Osteocyte (in vitro differentiated cells): ENCODE data around the gene PDIA5. TPM values are rescaled to one million over a fixed set of nuclear protein-coding genes. Genes with fewer than 3 reads are reported as not detected.

Experiments used
- DNase-seq: peaks from one replicate; pipeline ENCODE4 v3.0.0; 2021; ENCODE audit warnings: mixed read lengths; ENCODE audit not compliant: unreplicated experiment; ENCODE audit errors: extremely low spot score
- H3K27ac Mint-ChIP-seq: one replicate; pipeline ENCODE4 v1.8.0; 2021; ENCODE audit warnings: mild to moderate bottlenecking, mixed read lengths; ENCODE audit not compliant: unreplicated experiment
- H3K27me3 Mint-ChIP-seq: one replicate; pipeline ENCODE4 v1.8.0; 2021; ENCODE audit warnings: mixed read lengths; ENCODE audit not compliant: unreplicated experiment
- H3K36me3 Mint-ChIP-seq: one replicate; pipeline ENCODE4 v1.8.0; 2021; ENCODE audit warnings: mixed read lengths; ENCODE audit not compliant: unreplicated experiment
- H3K4me1 Mint-ChIP-seq: one replicate; pipeline ENCODE4 v1.8.0; 2021; ENCODE audit warnings: mixed read lengths; ENCODE audit not compliant: unreplicated experiment
- H3K4me3 Mint-ChIP-seq: one replicate; pipeline ENCODE4 v1.8.0; 2021; ENCODE audit warnings: mild to moderate bottlenecking, moderate library complexity, mixed read lengths; ENCODE audit not compliant: unreplicated experiment
- H3K9me3 Mint-ChIP-seq: one replicate; pipeline ENCODE4 v1.8.0; 2021; ENCODE audit warnings: mixed read lengths; ENCODE audit not compliant: unreplicated experiment
- total RNA-seq: library from RNA; stranded (reverse); gene quantifications from 2 replicates; pipeline ENCODE4 v1.2.1, GENCODE V29; 2021
- TF ChIP-seq, protein P1 (sequence below): fragments of 200-600 bp; sonication (generic); IDR thresholded peaks from 2 replicates; pipeline ENCODE4 v1.5.0; 2021; ENCODE audit warnings: antibody characterized with exemption, mild to moderate bottlenecking, moderate library complexity

Gene PDIA5
- total RNA-seq, 1 donor from 2014 or later, result 35.5 TPM

DNA sequence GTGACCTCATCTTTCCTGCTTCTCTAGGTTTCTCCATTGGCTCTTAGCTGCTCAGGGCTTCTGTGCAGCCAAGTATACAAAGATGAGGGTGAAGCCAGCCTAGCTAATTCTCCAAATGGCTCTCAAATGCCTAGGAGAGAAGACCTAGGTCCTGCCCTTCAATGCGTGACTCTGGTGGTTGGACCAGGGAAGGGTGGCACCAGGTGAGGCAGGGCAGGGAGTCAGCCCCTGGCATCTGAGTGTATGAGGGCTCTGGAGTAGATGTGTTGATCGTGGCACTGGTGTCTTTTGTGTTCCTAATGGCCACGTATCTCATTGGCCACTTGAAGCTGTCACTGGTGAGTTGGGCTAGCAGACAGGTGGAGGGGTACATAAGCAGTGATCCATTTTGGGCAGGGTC, 59.8 kb downstream of the PDIA5 start:
- TF ChIP-seq, protein P1, sequence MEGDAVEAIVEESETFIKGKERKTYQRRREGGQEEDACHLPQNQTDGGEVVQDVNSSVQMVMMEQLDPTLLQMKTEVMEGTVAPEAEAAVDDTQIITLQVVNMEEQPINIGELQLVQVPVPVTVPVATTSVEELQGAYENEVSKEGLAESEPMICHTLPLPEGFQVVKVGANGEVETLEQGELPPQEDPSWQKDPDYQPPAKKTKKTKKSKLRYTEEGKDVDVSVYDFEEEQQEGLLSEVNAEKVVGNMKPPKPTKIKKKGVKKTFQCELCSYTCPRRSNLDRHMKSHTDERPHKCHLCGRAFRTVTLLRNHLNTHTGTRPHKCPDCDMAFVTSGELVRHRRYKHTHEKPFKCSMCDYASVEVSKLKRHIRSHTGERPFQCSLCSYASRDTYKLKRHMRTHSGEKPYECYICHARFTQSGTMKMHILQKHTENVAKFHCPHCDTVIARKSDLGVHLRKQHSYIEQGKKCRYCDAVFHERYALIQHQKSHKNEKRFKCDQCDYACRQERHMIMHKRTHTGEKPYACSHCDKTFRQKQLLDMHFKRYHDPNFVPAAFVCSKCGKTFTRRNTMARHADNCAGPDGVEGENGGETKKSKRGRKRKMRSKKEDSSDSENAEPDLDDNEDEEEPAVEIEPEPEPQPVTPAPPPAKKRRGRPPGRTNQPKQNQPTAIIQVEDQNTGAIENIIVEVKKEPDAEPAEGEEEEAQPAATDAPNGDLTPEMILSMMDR, result no peak
- Mint-ChIP-seq H3K4me1 (peaks cover 2% of the 10 kb centered on the region), H3K4me3 (no peak overlapping the region), H3K27me3 (no peaks in the 10 kb centered on the region), H3K27ac (no peak overlapping the region), H3K36me3 (peaks cover 41% of the 10 kb centered on the region), H3K9me3 (no peaks in the 10 kb centered on the region)
- no peak for DNase-seq

DNA sequence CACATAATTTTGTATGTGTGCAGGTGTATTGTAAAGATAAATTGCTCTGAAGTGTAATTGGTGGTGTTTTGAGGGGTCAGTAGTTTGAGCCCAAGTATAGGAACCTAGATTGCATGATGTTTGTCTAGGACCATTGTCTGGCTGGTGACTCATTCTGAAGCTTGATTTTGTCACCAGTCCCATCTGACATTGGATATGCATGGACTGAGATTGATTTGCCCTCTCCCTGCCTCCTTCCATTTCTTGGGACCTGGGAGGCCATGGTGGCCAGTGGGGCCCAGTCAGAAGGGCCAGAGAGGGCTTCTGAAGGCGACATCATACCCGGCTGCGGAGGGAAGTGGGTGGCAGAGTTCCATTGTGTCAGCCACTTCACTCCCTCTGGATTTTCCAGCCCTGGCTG, 62.3 kb downstream of the PDIA5 start:
- Mint-ChIP-seq H3K27ac (no peak overlapping the region), H3K27me3 (no peaks in the 10 kb centered on the region), H3K4me3 (no peak overlapping the region), H3K9me3 (no peaks in the 10 kb centered on the region), H3K36me3 (peaks cover 37% of the 10 kb centered on the region), H3K4me1 (no peaks in the 10 kb centered on the region)
- TF ChIP-seq, protein P1, result no peak
- DNase-seq, result no peak

- no peak overlapping the region for H3K27ac Mint-ChIP-seq
- H3K9me3 Mint-ChIP-seq, result no peaks in the 10 kb centered on the region
- no peak for DNase-seq
- no peak overlapping the region for H3K4me3 Mint-ChIP-seq
- peaks cover 33% of the 10 kb centered on the region for H3K36me3 Mint-ChIP-seq
- no peaks in the 10 kb centered on the region for H3K4me1 Mint-ChIP-seq
- TF ChIP-seq, protein P1, result no peak
- H3K27me3 Mint-ChIP-seq, result no peaks in the 10 kb centered on the region
Measured at GRCh38 chr3:123129532-123129931, 62.7 kb downstream of the PDIA5 start.

DNA sequence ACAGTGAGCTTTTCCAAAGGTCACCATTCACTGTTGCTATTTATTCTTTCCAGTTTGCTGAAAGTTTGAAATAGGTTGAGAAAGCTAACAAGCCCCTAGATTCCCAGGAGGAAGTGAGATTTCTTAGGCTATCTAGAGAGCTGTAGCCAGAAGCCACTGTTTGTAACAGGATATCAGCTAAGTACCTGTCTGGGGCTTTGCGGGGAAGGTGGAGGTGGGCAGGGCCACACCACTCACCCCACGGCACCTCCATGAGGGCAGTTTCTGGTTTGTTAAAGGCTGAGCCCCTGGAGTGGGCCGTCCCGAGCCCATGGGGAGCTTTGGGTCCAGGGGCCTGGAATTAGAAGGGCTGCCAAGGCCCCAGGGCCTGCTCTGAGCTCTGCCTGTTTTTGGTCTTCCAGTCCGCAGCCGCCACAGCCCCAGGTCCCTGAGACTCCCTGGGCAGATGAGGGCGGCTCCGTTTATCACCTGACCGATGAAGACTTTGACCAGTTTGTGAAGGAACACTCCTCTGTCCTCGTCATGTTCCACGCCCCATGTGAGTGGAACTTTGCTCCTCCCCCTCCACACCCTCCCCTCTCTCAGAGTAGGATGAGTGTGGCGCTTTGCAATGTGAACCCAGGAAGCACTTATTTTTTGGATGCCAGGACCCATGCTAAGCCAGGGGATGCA, 63.4 kb downstream of the PDIA5 start:
- no peaks in the 10 kb centered on the region for H3K9me3 Mint-ChIP-seq
- no peaks in the 10 kb centered on the region for H3K27me3 Mint-ChIP-seq
- H3K4me1 Mint-ChIP-seq, result no peaks in the 10 kb centered on the region
- DNase-seq, result no peak
- peaks cover 30% of the 10 kb centered on the region for H3K36me3 Mint-ChIP-seq
- H3K27ac Mint-ChIP-seq, result no peak overlapping the region
- H3K4me3 Mint-ChIP-seq, result no peak overlapping the region
- TF ChIP-seq, protein P1, result no peak

DNA sequence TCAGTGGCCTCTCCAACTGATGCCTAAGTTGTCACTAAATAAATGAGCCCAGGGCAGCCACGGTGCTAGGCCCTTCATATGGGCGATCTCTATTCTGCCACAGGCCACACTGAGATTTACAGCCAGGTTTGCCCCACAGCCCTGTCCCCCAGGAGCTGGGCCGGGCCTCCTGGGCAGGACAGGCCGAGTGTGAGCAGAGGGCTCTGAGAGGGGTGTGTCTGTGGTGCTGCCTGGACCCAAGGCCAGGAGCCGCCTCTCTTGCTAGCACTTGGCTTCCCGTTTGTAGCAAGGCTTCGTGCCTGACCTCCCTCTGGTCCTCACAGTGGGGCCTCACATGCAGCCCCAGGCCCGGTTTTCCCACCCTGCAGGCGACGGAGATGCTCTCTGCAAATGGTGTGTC, 67.8 kb downstream of the PDIA5 start:
- no peak for DNase-seq
- H3K4me1 Mint-ChIP-seq, result no peaks in the 10 kb centered on the region
- H3K36me3 Mint-ChIP-seq, result peaks cover 20% of the 10 kb centered on the region
- no peaks in the 10 kb centered on the region for H3K27me3 Mint-ChIP-seq
- H3K4me3 Mint-ChIP-seq, result no peak overlapping the region
- TF ChIP-seq, protein P1, result no peak
- no peaks in the 10 kb centered on the region for H3K9me3 Mint-ChIP-seq
- H3K27ac Mint-ChIP-seq, result no peak overlapping the region
